ENCODE data around the gene ZFPL1. TPM values are rescaled to one million over a fixed set of nuclear protein-coding genes. Genes with fewer than 3 reads are reported as not detected.

Gene ZFPL1
- total RNA-seq, 3 donors from 2014 or later, result 36.3 to 50.6 (median 42.6) TPM

DNA sequence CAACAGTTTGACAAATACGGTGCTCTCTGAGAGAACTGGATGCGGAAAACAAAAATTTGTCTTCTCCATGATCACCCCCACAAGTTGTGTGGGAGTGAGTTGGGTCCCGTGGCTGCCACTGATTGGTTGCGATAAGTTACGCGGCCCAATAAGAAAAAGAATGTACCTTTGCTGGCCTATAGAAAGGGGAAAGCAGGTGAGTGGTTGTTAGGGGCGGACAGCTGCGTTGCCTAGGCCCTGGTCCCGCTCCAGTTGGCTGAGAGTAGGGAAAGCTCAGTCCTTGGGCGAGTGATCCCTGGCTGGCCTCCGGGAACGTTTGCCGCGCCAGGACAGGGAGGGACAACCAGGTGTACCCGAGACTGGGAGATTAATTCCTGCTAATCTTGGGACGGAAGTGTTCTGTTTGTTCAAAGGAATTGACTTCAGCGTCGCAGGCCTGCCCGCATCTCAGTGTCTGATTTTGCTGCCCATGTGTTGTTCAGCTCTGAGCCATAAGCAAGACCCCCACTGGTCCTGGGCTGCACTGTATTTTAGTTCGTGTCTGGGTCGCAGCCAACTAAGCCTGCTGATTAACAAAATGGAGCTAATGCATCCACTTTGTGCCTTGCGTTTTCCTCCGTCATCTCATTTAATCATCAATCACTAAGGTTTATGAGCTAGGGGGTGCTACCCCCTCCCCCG is 51.1 kb downstream of the ZFPL1 start:
- peaks cover 22% of the 10 kb centered on the region for H3K4me1 ChIP-seq (ENCODE audit: low read depth)
- no peaks in the 10 kb centered on the region for H3K9me3 ChIP-seq
- H3K36me3 ChIP-seq (ENCODE audit: low read depth), result peaks cover 14% of the 10 kb centered on the region
- H3K4me3 ChIP-seq, result peak overlapping the region; percentile 92
- peak; percentile 93 to 96 (median 94) for DNase-seq
- TF ChIP-seq, protein P1, sequence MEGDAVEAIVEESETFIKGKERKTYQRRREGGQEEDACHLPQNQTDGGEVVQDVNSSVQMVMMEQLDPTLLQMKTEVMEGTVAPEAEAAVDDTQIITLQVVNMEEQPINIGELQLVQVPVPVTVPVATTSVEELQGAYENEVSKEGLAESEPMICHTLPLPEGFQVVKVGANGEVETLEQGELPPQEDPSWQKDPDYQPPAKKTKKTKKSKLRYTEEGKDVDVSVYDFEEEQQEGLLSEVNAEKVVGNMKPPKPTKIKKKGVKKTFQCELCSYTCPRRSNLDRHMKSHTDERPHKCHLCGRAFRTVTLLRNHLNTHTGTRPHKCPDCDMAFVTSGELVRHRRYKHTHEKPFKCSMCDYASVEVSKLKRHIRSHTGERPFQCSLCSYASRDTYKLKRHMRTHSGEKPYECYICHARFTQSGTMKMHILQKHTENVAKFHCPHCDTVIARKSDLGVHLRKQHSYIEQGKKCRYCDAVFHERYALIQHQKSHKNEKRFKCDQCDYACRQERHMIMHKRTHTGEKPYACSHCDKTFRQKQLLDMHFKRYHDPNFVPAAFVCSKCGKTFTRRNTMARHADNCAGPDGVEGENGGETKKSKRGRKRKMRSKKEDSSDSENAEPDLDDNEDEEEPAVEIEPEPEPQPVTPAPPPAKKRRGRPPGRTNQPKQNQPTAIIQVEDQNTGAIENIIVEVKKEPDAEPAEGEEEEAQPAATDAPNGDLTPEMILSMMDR (IDR thresholded peaks at IDR 0.05), result no peak
- intact Hi-C loops (cut with DNase I, micrococcal nuclease), result no loop called here
- peak; percentile 82 for ATAC-seq

DNA sequence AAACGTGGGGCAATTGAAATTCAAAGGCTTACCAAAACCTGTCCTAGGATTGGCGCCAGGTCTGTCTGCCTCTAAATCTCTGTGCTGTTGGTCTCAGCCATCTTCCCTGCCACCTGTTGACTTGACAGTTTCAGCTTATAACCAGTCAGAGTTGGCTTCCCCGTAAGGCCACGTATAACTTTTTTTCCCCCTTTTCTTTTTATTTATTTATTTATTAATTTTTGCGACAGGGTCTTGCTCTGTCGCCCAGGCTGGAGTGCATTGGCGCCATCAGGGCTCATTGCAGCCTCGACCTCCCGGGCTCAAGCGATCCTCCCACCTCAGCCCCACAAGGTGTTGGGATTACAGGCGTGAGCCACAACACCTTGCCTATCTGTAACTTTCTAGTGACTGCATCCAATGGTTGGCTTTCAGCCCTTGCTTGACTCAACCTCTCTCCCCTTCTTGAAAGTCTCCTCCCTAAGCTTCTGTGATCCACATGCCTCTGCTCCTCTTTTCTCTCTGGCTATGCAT is 51.7 kb downstream of the ZFPL1 start:
- ATAC-seq, result no peak
- Histone ChIP-seq H3K4me1 (ENCODE audit: low read depth) (peaks cover 22% of the 10 kb centered on the region), H3K36me3 (ENCODE audit: low read depth) (peaks cover 13% of the 10 kb centered on the region), H3K9me3 (no peaks in the 10 kb centered on the region), H3K4me3 (no peak overlapping the region)
- DNase-seq, result no peak
- TF ChIP-seq, protein P1 (IDR thresholded peaks at IDR 0.05), result no peak
- intact Hi-C loops (cut with DNase I, micrococcal nuclease), result no loop called here

DNA sequence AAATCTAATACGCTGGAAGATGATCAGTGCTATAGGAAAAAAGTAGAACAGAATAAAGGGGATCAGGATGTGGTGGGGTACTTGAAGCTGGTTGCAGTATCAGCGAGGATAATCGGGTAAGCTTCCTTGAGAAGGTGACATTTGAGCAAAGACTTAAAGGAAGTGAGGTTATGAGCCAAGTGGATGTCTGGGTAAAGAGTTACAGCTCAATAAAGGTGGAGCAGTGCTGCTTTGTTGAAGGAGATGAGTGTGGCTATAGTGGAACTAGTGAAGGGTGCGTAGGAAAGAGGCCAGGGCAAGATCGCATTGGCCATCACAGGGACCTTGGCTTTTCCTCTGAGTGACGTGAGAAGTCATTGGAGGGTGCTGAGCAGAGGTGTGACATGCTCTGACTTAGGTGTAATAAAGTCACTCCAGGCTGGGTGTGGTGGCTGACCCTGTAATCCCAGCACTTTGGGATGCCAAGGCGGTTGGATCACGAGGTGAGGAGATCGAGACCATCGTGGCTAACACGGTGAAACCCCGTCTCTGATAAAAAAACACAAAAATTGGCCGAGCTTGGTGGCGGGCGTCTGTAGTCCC is 52.6 kb downstream of the ZFPL1 start:
- peak in 2 of 3 donors; percentile 64 for DNase-seq

More for the DNA sequence above, 52.6 kb downstream of the ZFPL1 start:
- Histone ChIP-seq H3K36me3 (ENCODE audit: low read depth) (peaks cover 7% of the 10 kb centered on the region), H3K4me1 (ENCODE audit: low read depth) (peaks cover 22% of the 10 kb centered on the region), H3K4me3 (no peak overlapping the region), H3K9me3 (no peaks in the 10 kb centered on the region)
- peak; percentile 35 for ATAC-seq
- TF ChIP-seq, protein P1 (IDR thresholded peaks at IDR 0.05), result no peak
- intact Hi-C loops (cut with DNase I, micrococcal nuclease), result no loop called here

Small RNA genes lying within 50 kb of the gene (microRNA-seq; reads per million reads assigned to microRNA genes)
- gene MIR6751, result not detected

Other genes starting within 250 kb of the ZFPL1 start
- gene CDC42BPG, start 239.6 kb upstream of the ZFPL1 start, total RNA-seq, result 10 to 100 TPM; 24.3 to 73.1 (median 32.3) TPM
- 10 to 100 TPM; 58.3 to 85.9 (median 81.5) TPM for gene EHD1, start 205.6 kb upstream of the ZFPL1 start, total RNA-seq
- gene ATG2A, start 167.0 kb upstream of the ZFPL1 start, total RNA-seq, result 10 to 100 TPM; 35.4 to 39.8 (median 36.6) TPM
- gene PPP2R5B, start 159.5 kb upstream of the ZFPL1 start, total RNA-seq, result 10 to 100 TPM; 23.0 to 39.7 (median 23.2) TPM
- gene GPHA2, start 148.3 kb upstream of the ZFPL1 start, total RNA-seq, result not detected
- gene MAJIN, start 112.1 kb upstream of the ZFPL1 start, total RNA-seq, result not detected
- gene BATF2, start 87.3 kb upstream of the ZFPL1 start, total RNA-seq, result 10 to 100 TPM; 12.7 to 25.3 (median 18.0) TPM
- 10 to 100 TPM; 70.1 to 90.6 (median 71.4) TPM for gene ARL2, start 70.1 kb upstream of the ZFPL1 start, total RNA-seq
- gene SNX15, start 56.8 kb upstream of the ZFPL1 start, total RNA-seq, result 10 to 100 TPM; 28.5 to 46.6 (median 42.8) TPM
- gene SAC3D1, start 43.0 kb upstream of the ZFPL1 start, total RNA-seq, result 10 to 100 TPM in 2 of 3 donors, 1 to 10 TPM in 1; 8.5 to 13.1 (median 11.8) TPM
- gene NAALADL1, start 25.7 kb upstream of the ZFPL1 start, total RNA-seq, result 10 to 100 TPM in 2 of 3 donors, 1 to 10 TPM in 1; 6.9 to 57.7 (median 32.6) TPM
- 10 to 100 TPM in 1 of 3 donors, 1 to 10 TPM in 2; 2.9 to 14.6 (median 4.8) TPM for gene CDCA5, start 182 bp upstream of the ZFPL1 start, total RNA-seq
- 100 to 1,000 TPM; 149 to 200 (median 156) TPM for gene VPS51, start 12.0 kb downstream of the ZFPL1 start, total RNA-seq
- 10 to 100 TPM; 13.1 to 25.7 (median 23.6) TPM for gene TM7SF2, start 27.6 kb downstream of the ZFPL1 start, total RNA-seq
- gene ZNHIT2, start 33.5 kb downstream of the ZFPL1 start, total RNA-seq, result 1 to 10 TPM; 5.1 to 8.3 (median 6.0) TPM
- 100 to 1,000 TPM; 680 to 873 (median 705) TPM for gene FAU, start 37.9 kb downstream of the ZFPL1 start, total RNA-seq
- gene MRPL49, start 38.1 kb downstream of the ZFPL1 start, total RNA-seq, result 10 to 100 TPM; 42.6 to 48.5 (median 45.4) TPM
- gene SYVN1, start 50.3 kb downstream of the ZFPL1 start, total RNA-seq, result 10 to 100 TPM; 59.7 to 62.2 (median 60.3) TPM
- not detected for gene SPDYC, start 86.0 kb downstream of the ZFPL1 start, total RNA-seq
- gene CAPN1, start 97.7 kb downstream of the ZFPL1 start, total RNA-seq, result 100 to 1,000 TPM; 211 to 389 (median 271) TPM
- 10 to 100 TPM in 2 of 3 donors, 1 to 10 TPM in 1; 8.9 to 14.4 (median 11.4) TPM for gene POLA2, start 177.7 kb downstream of the ZFPL1 start, total RNA-seq
- 10 to 100 TPM in 2 of 3 donors, 1 to 10 TPM in 1; 7.0 to 27.4 (median 11.6) TPM for gene CDC42EP2, start 230.6 kb downstream of the ZFPL1 start, total RNA-seq
- gene DPF2, start 249.6 kb downstream of the ZFPL1 start, total RNA-seq, result 10 to 100 TPM; 32.8 to 62.9 (median 35.5) TPM

All from mucosa of descending colon (tissue), 3 donors.